Measurements from ENCODE around the gene GPR150. TPM values are rescaled to one million over a fixed set of nuclear protein-coding genes. Genes with fewer than 3 reads are reported as not detected.

Gene GPR150
- total RNA-seq, 4 donors from 2014 or later, result 0.33 to 2.0 (median 0.63) TPM

DNA sequence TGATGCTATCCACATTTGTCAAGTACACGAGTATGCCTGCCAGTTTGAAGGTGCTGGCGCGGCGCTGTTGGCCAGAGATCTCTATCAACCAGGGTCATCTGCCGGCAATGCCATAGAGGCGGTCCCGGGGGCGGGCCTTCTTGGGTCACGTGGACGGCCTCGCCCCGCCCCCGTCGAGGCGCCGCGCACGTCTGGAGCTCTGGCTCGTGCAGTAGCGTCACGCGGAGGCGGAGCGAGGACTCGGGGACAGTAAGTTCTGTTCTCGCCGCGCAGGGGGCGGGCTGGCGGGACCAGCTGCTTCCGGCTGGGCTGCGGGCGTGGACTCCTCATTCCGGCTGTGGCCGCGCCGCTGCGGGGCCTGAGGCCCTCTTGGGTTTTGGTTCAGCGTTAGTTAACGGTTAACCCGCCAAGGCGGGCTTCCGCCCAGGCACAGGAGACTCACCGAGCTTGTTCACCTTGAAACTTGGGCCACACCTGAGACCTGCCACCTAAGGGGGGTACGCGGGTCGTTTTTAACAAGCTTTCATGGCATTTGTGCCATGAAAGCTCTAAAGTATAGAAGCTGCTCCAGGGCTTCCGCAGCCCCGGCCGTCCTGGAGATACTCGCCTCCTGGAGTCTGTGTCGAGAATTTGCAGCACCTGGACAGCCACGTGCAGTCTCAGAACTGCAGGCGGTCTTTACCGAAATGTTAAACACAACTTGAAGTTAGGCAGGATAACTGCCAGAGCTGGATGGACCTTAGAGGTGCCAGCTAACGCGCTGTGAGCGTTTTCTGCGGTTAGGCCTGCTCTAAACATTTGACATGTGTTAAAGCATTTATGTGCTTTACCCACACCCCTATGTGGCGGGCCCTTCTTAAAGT, 26.9 kb downstream of the GPR150 start, which contains the start of gene RFESD:
Gene RFESD, plus strand, starts transcription at position 209 of the 863 bp plus-strand sequence. CDS start 5,495 bp downstream, outside the sequence.
- TF ChIP-seq, protein P1, sequence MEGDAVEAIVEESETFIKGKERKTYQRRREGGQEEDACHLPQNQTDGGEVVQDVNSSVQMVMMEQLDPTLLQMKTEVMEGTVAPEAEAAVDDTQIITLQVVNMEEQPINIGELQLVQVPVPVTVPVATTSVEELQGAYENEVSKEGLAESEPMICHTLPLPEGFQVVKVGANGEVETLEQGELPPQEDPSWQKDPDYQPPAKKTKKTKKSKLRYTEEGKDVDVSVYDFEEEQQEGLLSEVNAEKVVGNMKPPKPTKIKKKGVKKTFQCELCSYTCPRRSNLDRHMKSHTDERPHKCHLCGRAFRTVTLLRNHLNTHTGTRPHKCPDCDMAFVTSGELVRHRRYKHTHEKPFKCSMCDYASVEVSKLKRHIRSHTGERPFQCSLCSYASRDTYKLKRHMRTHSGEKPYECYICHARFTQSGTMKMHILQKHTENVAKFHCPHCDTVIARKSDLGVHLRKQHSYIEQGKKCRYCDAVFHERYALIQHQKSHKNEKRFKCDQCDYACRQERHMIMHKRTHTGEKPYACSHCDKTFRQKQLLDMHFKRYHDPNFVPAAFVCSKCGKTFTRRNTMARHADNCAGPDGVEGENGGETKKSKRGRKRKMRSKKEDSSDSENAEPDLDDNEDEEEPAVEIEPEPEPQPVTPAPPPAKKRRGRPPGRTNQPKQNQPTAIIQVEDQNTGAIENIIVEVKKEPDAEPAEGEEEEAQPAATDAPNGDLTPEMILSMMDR (IDR thresholded peaks at IDR 0.05; ENCODE audit: low read depth), result no peak

DNA sequence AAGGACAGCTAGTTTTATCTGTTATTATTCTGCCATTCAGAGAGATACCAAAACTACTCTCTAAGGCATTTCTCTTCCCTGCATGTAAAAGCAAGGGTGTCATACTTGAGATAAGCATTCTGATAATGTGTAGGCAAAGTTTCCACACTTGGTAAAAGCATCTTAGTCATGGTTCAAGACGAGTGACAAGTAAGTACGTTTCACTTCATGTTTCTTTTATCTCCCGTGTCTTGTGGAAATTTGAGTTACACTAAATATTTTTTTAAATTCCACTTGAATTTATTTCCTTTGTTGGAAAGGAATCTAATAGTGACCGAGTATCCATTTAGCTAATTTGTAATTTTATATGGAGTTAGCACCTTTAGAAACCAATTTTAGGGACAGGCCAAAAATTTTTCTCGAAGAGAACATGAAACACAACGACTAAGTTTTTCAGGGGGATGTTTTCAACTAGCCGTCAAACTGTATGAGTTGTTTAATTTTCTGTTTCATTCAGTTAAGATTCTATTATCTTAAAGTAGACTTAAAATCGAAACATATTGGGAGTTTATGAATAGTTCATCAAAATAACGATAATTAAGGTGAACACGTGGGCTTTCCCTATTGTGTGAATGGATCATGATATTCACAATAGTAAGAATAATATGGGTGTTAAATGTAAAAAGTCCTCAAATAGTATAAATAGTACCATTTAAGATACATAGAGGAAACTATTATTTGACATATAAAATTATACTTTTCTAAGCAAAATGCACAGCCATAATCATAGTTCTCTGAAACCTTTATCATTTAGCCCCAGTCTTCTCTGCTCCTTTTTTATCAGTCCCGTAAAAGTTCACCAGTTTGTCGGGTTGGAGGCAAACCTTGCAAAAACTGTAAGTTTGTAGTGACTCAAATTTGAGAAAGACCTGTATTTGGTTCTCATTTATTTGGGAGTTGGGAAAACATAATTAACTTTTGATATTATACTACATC, 28.3 kb downstream of the GPR150 start:
- TF ChIP-seq, protein P1 (IDR thresholded peaks at IDR 0.05; ENCODE audit: low read depth), result no peak

DNA sequence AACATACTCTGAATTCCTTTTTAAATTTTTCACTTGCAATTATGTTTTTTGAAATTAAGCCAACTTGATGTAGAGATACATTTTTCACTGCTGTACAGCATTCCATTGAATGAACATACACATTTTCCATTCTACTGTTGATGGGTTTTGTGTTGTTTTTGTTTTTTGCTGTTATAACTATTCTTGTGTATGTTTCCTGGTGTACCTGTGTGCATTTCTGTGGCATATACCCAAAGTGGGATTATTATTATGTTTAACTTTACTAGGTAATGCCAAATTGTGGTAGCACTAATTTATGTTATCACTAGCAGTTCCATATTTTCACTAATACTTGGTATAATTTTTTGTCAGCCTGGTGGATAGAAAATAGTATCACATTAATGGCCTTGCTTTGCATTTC, 29.4 kb downstream of the GPR150 start:
- TF ChIP-seq, protein P1 (IDR thresholded peaks at IDR 0.05; ENCODE audit: low read depth), result no peak

DNA sequence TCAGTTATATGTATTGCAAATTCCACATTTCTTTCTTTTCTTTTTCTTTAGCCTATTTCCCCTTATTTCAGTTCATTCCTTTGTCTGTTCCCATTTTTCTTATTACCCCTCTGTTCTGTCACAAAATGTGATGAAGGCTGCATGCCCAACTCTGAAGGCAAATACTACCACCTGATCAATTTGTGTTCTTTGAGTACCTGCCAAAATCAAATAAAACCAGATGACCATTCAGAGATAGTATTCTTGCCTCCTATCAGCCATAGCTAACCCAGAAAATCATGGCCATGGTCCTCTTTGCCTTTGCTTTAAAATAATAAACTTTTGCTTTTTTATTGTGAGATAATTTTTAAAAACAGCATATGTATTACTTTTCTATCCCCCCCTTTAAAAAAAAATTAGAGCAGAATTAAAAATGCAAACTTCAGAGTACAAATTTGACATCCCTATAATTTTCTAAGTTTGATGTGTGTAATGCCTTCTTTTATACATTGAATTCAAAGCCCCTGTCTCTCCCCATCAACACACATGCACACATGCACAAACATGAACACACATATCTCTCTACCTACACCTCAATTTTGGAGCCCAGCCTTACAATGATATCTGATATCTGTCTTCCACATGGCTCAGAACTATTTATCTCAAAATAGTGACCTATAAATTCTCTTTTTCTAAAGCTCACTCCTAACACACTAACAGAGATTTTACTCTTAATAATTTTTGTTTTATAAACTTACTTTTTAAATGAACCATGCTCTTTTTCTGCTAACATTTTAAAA, 30.1 kb downstream of the GPR150 start:
- TF ChIP-seq, protein P1 (IDR thresholded peaks at IDR 0.05; ENCODE audit: low read depth), result no peak

DNA sequence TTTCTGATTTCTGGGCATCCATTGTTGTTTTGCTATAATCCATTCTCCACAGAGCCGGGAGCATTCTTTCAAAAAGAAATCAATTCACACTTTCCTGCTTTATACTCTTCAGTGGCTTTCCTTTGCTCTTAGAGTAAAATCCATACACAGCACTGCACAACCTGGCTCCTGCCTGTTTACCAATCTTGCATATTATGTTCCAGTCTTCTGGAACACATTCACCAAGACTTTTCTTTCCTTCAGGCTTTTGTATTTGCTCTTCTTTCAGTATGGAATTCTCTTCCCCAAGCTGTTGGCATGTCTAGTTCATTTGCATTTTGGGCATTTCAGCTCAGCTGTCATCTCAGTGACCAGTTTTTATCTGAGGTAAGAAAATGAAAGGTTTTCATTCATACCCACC, 33.0 kb downstream of the GPR150 start:
- TF ChIP-seq, protein P1 (IDR thresholded peaks at IDR 0.05; ENCODE audit: low read depth), result no peak

DNA sequence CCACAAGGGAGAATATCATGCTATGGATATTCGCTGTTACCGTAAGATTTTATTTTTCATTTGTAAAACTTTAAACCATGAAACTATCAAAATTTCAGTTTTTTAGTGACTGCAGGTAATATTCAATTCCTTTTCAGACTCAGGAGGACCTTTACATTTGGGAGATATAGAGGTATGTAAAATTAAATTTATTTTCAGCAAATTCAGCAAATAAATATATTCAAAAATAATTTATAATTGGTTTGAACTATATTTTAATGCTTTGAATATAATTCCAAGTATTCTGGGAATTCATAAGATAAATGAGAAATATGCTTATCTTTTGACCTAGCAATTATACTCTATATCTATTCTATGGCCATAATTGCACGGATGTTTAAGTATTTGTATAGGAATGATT, 34.3 kb downstream of the GPR150 start:
- TF ChIP-seq, protein P1 (IDR thresholded peaks at IDR 0.05; ENCODE audit: low read depth), result no peak
